K562 (cell line): ENCODE data around the gene NAPEPLD. TPM values are rescaled to one million over a fixed set of nuclear protein-coding genes. Genes with fewer than 3 reads are reported as not detected.

Experiments used
- ATAC-seq: fragments of 200-7000 bp; cut with Tn5 transposase; 3 replicates; pipeline ENCODE4 v1.9.1; 2020; ENCODE audit warnings: moderate library complexity
- BruUV-seq: library from RNA; stranded (reverse); fragments of 400-500 nt; replicated peaks from 2 replicates; lab custom pipeline; 2021; lab: Mats Ljungman, UMichigan
- CTCF ChIA-PET: fragments of 300-600 bp; formaldehyde crosslinking; extraction: SDS; loops from one replicate; lab custom pipeline; 2021; ENCODE audit warnings: low intra/inter-chr PET ratio; lab: Yijun Ruan, JAX
- POLR2A ChIA-PET: fragments of 300-600, 350-650 bp; sonication (Branson Sonifier 250); formaldehyde crosslinking; extraction: SDS; loops from one replicate; lab custom pipeline; 2021; ENCODE audit warnings: antibody characterized with exemption, inconsistent platforms; lab: Yijun Ruan, JAX
- DNase-seq, 4 experiments: peaks; one replicate each; pipeline versions ENCODE4 v3.0.0 to v3.0.0-alpha.2; 2011 to 2018; ENCODE audit warnings: low spot score in 3 of 4, mixed read lengths in 3 of 4; ENCODE audit errors: extremely low read depth in 1 of 4
- FAIRE-seq: peaks from 2 replicates; lab custom pipeline; 2011; peaks lifted over from hg19 to GRCh38; lab: Jason Lieb, UNC
- H2AFZ ChIP-seq: 2 replicates; pipeline ENCODE4 v1.6.0; 2011; ENCODE audit warnings: low read depth, low read length, control low read depth, inconsistent platforms
- H3K27ac ChIP-seq: fragments of 200-600 bp; 3 replicates; pipeline ENCODE4 v1.8.0; 2011; ENCODE audit warnings: low read depth, mild to moderate bottlenecking, control low read depth, inconsistent platforms, low read length, moderate library complexity, mixed read lengths; ENCODE audit errors: extremely low read depth
- H3K27me3 ChIP-seq, 2 experiments: fragments of 300-600 bp in 1 of 2; 2 replicates in 1 of 2; 3 replicates in 1 of 2; pipeline versions ENCODE4 v1.6.0 to v1.8.0; 2011; ENCODE audit warnings: inconsistent platforms in 2 of 2, low read length in 2 of 2, mild to moderate bottlenecking in 1 of 2, mixed read lengths in 1 of 2, moderate library complexity in 1 of 2; ENCODE audit not compliant: control insufficient read depth in 2 of 2, insufficient read depth in 2 of 2
- H3K36me3 ChIP-seq: fragments of 300-600 bp; 3 replicates; pipeline ENCODE4 v1.8.0; 2011; ENCODE audit warnings: mild to moderate bottlenecking, low read length, inconsistent platforms; ENCODE audit not compliant: control insufficient read depth, insufficient read depth
- H3K4me1 ChIP-seq, 2 experiments: fragments of 200-600 bp in 1 of 2; replicated peaks in 1 of 2; 2 replicates in 1 of 2; 3 replicates in 1 of 2; pipeline versions ENCODE4 v1.5.1 to v1.8.0; 2011; ENCODE audit warnings: inconsistent platforms in 2 of 2, low read length in 2 of 2, mild to moderate bottlenecking in 1 of 2, mixed read lengths in 1 of 2, moderate library complexity in 1 of 2; ENCODE audit not compliant: control insufficient read depth in 2 of 2, insufficient read depth in 2 of 2
- H3K4me2 ChIP-seq: 2 replicates; pipeline ENCODE4 v1.6.1; 2011; ENCODE audit warnings: low read length, control low read depth, inconsistent platforms, mixed read lengths; ENCODE audit not compliant: insufficient read depth
- H3K4me3 ChIP-seq: fragments of 200-600 bp; sonication (generic), shearing (Covaris generic); 2 replicates; pipeline ENCODE4 v1.5.1; 2016; ENCODE audit warnings: control low read depth, inconsistent platforms
- H3K79me2 ChIP-seq: fragments of 200-600 bp; 3 replicates; pipeline ENCODE4 v1.8.0; 2011; ENCODE audit warnings: low read length, inconsistent platforms; ENCODE audit not compliant: control insufficient read depth, insufficient read depth
- H3K9ac ChIP-seq, 2 experiments: 2 replicates each; pipeline versions ENCODE4 v1.6.0 to v1.6.1; 2011; ENCODE audit warnings: low read depth in 2 of 2, low read length in 2 of 2, control low read depth in 1 of 2, inconsistent platforms in 1 of 2, mild to moderate bottlenecking in 1 of 2, mixed read lengths in 1 of 2; ENCODE audit not compliant: insufficient read depth in 1 of 2
- H3K9me1 ChIP-seq: one replicate; pipeline ENCODE4 v1.6.0; 2011; ENCODE audit warnings: inconsistent platforms, mild to moderate bottlenecking, low read length, moderate library complexity; ENCODE audit not compliant: control insufficient read depth, insufficient read depth
- H3K9me3 ChIP-seq: replicated peaks from 2 replicates; pipeline ENCODE4 v1.5.1; 2011; ENCODE audit warnings: low read depth, low read length, inconsistent platforms; ENCODE audit not compliant: control insufficient read depth, insufficient read depth
- H4K20me1 ChIP-seq: replicated peaks from 2 replicates; pipeline ENCODE4 v1.6.1; 2011; ENCODE audit warnings: low read length, inconsistent platforms, mixed read lengths; ENCODE audit not compliant: control insufficient read depth, insufficient read depth
- CREB3L1 ChIP-seq: fragments of 450-650 bp; IDR thresholded peaks from 2 replicates; pipeline ENCODE4 v1.6.1; 2014; ENCODE audit warnings: low read depth, mild to moderate bottlenecking, moderate library complexity, borderline replicate concordance
- DPF2 ChIP-seq: fragments of 450-650 bp; IDR thresholded peaks from 2 replicates; pipeline ENCODE4 v1.6.1; 2016
- HSF4 ChIP-seq: fragments of 250-450 bp; sonication (Bioruptor Pico); IDR thresholded peaks from 2 replicates; pipeline ENCODE4 v2.1.2; 2022; ENCODE audit warnings: mild to moderate bottlenecking, moderate library complexity, borderline replicate concordance
- MCM7 ChIP-seq, 2 experiments: fragments of 450-650 bp; IDR thresholded peaks; 2 replicates each; pipeline ENCODE4 v1.6.1; 2016 to 2018
- PHF8 ChIP-seq: fragments of 200-600 bp; sonication (generic); IDR thresholded peaks from 2 replicates; pipeline ENCODE4 v1.6.1; 2012; ENCODE audit warnings: mixed run types, mild to moderate bottlenecking, inconsistent platforms, low read length, moderate library complexity, borderline replicate concordance
- TCF7 ChIP-seq: sonication (generic); IDR thresholded peaks from 2 replicates; pipeline ENCODE4 v1.6.1; 2016; ENCODE audit warnings: antibody characterized with exemption, borderline replicate concordance
- YBX1 ChIP-seq: fragments of 450-650 bp; IDR thresholded peaks from 2 replicates; pipeline ENCODE4 v1.7.1; 2016; ENCODE audit warnings: mild to moderate bottlenecking
- ZNF165 ChIP-seq: fragments of 250-450 bp; sonication (Bioruptor Pico); IDR thresholded peaks from 2 replicates; pipeline ENCODE4 v1.4.0; 2020; ENCODE audit warnings: borderline replicate concordance
- ZNF449 ChIP-seq: fragments of 250-450 bp; sonication (Bioruptor Pico); IDR thresholded peaks from 2 replicates; pipeline ENCODE4 v1.8.0; 2022; ENCODE audit warnings: moderate library complexity, mild to moderate bottlenecking, inconsistent platforms
- WGBS: fragments of 100-300 bp; shearing (Covaris generic); methylation state at CpG from one replicate; pipeline ENCODE4 v1.1.6; 2016; ENCODE audit warnings: low coverage, mixed read lengths; ENCODE audit not compliant: insufficient coverage; ENCODE audit errors: missing lambda C conversion rate; 5-methylcytosine and 5-hydroxymethylcytosine counted together
- in situ Hi-C: fragments of 300-500 bp; cut with MboI; formaldehyde crosslinking; loops from 4 replicates; pipeline ENCODE4 v1.15.0; 2018; ENCODE audit warnings: inconsistent platforms, mixed read lengths
- intact Hi-C: fragments of 100-400 bp; cut with micrococcal nuclease; formaldehyde crosslinking; loops from 2 replicates; pipeline ENCODE4 v1.14.2; 2022
- polyA plus RNA-seq, 8 experiments: library from polyadenylated mRNA; depleted of rRNA in 4 of 8; stranded (reverse) in 5 of 8; unstranded in 3 of 8; fragments of >200 nt; fragmentation: Nextera tagmentation in 2 of 8; fragmentation: Illumina TruSeq in 1 of 8; extraction: Ambion mirVana in 2 of 8; extraction: Trizol in 1 of 8; gene quantifications; 2 replicates each; pipeline versions ENCODE4 v1.2.1 to v1.2.3, GENCODE V29; 2011 to 2014; ENCODE audit warnings: inconsistent platforms in 1 of 8, missing spikeins in 1 of 8
- total RNA-seq, 7 experiments: library from RNA; depleted of rRNA in 6 of 7; stranded (reverse); fragments of >200 nt in 6 of 7; fragmentation: Illumina TruSeq in 2 of 7; extraction: Trizol in 2 of 7; gene quantifications; 2 replicates each; pipeline versions ENCODE4 v1.2.1 to v1.2.3, GENCODE V29; 2011 to 2021; ENCODE audit warnings: low replicate concordance in 1 of 7
- TF ChIP-seq, protein P1 (sequence below): sonication (generic); formaldehyde crosslinking; IDR thresholded peaks from 2 replicates; pipeline ENCODE4 v1.8.1; 2023; ENCODE audit warnings: mild to moderate bottlenecking, missing genetic modification reagents
- TF ChIP-seq, protein P2 (sequence below): sonication (generic); formaldehyde crosslinking; IDR thresholded peaks from 2 replicates; pipeline ENCODE4 v1.8.0; 2023; ENCODE audit warnings: mild to moderate bottlenecking, missing genetic modification reagents

NAPEPLD gene
- total and polyA plus RNA-seq, 9 of the 15 experiments (the other 6 are each of a cell fraction or from before 2014, with no cell fraction given) = 3.2 to 11.0 (median 7.5) TPM

DNA sequence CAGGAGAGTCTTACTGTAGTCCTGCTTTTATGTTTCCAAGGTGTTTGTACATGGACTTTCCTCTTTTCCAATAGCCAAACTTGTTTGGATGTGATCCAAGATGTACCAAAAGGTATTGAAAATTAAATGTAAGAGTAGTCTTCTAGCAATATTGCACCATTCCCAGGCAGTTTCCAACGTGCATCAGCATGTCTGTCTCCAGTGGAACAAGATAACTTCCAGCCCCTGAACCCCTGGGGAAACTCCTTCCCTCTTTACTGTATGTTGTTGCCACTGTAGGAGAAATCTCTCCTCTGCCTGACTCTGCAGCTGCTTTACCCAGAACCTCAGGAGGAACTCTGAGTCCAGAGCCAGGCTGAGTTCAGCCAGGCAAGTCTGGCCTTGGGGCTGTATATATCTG lies 55.5 kb downstream of the NAPEPLD start:
- H3K9ac ChIP-seq = no peak overlapping the region
- no peak for ATAC-seq
- no peak for TF ChIP-seq MCM7 (IDR thresholded peaks at IDR 0.05)
- no peak for TF ChIP-seq PHF8
- TF ChIP-seq YBX1 = no peak
- no peak for TF ChIP-seq ZNF449 (CRISPR knock-in tag)
- TF ChIP-seq, protein P1, sequence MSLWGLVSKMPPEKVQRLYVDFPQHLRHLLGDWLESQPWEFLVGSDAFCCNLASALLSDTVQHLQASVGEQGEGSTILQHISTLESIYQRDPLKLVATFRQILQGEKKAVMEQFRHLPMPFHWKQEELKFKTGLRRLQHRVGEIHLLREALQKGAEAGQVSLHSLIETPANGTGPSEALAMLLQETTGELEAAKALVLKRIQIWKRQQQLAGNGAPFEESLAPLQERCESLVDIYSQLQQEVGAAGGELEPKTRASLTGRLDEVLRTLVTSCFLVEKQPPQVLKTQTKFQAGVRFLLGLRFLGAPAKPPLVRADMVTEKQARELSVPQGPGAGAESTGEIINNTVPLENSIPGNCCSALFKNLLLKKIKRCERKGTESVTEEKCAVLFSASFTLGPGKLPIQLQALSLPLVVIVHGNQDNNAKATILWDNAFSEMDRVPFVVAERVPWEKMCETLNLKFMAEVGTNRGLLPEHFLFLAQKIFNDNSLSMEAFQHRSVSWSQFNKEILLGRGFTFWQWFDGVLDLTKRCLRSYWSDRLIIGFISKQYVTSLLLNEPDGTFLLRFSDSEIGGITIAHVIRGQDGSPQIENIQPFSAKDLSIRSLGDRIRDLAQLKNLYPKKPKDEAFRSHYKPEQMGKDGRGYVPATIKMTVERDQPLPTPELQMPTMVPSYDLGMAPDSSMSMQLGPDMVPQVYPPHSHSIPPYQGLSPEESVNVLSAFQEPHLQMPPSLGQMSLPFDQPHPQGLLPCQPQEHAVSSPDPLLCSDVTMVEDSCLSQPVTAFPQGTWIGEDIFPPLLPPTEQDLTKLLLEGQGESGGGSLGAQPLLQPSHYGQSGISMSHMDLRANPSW (CRISPR knock-in tag) = no peak
- no peak for TF ChIP-seq CREB3L1
- TF ChIP-seq, protein P2, sequence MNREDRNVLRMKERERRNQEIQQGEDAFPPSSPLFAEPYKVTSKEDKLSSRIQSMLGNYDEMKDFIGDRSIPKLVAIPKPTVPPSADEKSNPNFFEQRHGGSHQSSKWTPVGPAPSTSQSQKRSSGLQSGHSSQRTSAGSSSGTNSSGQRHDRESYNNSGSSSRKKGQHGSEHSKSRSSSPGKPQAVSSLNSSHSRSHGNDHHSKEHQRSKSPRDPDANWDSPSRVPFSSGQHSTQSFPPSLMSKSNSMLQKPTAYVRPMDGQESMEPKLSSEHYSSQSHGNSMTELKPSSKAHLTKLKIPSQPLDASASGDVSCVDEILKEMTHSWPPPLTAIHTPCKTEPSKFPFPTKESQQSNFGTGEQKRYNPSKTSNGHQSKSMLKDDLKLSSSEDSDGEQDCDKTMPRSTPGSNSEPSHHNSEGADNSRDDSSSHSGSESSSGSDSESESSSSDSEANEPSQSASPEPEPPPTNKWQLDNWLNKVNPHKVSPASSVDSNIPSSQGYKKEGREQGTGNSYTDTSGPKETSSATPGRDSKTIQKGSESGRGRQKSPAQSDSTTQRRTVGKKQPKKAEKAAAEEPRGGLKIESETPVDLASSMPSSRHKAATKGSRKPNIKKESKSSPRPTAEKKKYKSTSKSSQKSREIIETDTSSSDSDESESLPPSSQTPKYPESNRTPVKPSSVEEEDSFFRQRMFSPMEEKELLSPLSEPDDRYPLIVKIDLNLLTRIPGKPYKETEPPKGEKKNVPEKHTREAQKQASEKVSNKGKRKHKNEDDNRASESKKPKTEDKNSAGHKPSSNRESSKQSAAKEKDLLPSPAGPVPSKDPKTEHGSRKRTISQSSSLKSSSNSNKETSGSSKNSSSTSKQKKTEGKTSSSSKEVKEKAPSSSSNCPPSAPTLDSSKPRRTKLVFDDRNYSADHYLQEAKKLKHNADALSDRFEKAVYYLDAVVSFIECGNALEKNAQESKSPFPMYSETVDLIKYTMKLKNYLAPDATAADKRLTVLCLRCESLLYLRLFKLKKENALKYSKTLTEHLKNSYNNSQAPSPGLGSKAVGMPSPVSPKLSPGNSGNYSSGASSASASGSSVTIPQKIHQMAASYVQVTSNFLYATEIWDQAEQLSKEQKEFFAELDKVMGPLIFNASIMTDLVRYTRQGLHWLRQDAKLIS (CRISPR knock-in tag) = no peak
- TF ChIP-seq HSF4 = no peak
- TF ChIP-seq TCF7 = no peak
- TF ChIP-seq ZNF165 (CRISPR knock-in tag) = no peak
- TF ChIP-seq DPF2 = no peak

More for the DNA sequence above, 55.5 kb downstream of the NAPEPLD start:
- Histone ChIP-seq H2AFZ (no peak overlapping the region), H3K27me3 (no peaks in the 10 kb centered on the region), H3K27ac (no peak overlapping the region), H3K36me3 (peaks cover 81% of the 10 kb centered on the region), H3K79me2 (no peaks in the 10 kb centered on the region), H3K9me3 (no peaks in the 10 kb centered on the region), H4K20me1 (no peaks in the 10 kb centered on the region), H3K4me2 (no peak overlapping the region), H3K4me3 (no peak overlapping the region), H3K4me1 (no peaks in the 10 kb centered on the region), H3K9me1 (no peaks in the 10 kb centered on the region)
- DNase-seq (no peak), FAIRE-seq (no peak)
- in situ Hi-C loops = no loop called here
- BruUV-seq = no TSS peak
- ChIA-PET POLR2A (interaction anchor here (1.2 kb wide), 1 partner anchor 18 kb away, joined by 4 read pairs; the partner anchor contains the start of gene ARMC10), CTCF (interaction anchor here (0.8 to 1.2 kb wide), 2 partner anchors 204 to 314 kb away, joined by 3 to 5 read pairs; partner anchors contain the start of gene PMPCB)
- intact Hi-C loops = no loop called here
- 35% methylated on average over 1 of the region's 1 CpG for WGBS
